SK-N-MC (cell line): Measurements from ENCODE around the gene TUBB4A.

Experiments
- EZH2 ChIP-seq: fragments of 200-600 bp; sonication (generic); IDR thresholded peaks from one replicate; pipeline ENCODE4 v1.6.1; 2017; ENCODE audit warnings: antibody characterized with exemption
- POLR2AphosphoS5 ChIP-seq: IDR thresholded peaks from 2 replicates; pipeline ENCODE4 v1.6.1; 2012; ENCODE audit warnings: mild to moderate bottlenecking, low read depth, low read length, borderline replicate concordance

DNA sequence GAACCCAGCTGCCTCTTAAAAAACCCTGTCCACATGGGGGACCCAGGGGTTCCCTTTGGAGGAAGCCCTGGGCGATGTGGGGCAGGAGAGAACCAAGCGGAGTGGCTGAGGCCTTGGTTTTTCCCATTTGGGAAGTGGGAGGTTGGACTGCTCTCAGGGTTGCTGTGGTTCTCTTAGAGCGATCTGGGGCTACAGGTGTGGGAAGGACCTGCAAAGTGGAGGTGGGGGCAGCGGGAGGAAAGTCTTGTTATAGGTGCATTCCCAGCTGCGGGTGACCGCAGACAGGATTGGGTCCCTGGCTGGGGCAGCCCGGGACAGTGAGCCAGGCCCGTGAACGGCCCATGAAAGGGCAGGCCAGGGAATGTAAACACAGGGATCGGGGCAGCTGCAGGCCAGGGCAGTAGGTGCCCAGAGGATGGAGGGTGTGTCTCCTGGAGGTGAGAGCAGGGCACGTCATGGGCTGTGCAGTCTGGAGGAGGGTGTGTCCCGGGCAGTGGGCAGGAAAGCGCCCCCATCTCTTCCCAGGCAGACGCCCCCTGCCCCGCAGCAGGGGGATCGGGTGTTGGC, 43.3 kb downstream of the TUBB4A start:
- no peak for TF ChIP-seq EZH2
- TF ChIP-seq POLR2AphosphoS5 = no peak
